Gastrocnemius medialis (tissue), 4 donors: ENCODE data around the gene NBPF3.

Experiments
- POLR2A ChIP-seq, 2 donors: fragments of 450-650 bp; IDR thresholded peaks; one replicate each; pipeline ENCODE4 v1.6.1; 2017; ENCODE audit warnings: antibody characterized with exemption in 2 of 2, mild to moderate bottlenecking in 2 of 2, moderate library complexity in 2 of 2
- TF ChIP-seq, protein P1 (sequence below), 5 experiments: fragments of 450-650 bp in 3 of 5; fragments of 200-600 bp in 2 of 5; sonication (generic) in 2 of 5; IDR thresholded peaks in 4 of 5; conservative IDR thresholded peaks in 1 of 5; 1 replicate in 4 of 5; 2 replicates in 1 of 5; pipeline ENCODE4 v1.5.1; 2016 to 2019; ENCODE audit warnings: antibody characterized with exemption in 5 of 5, mild to moderate bottlenecking in 3 of 5, moderate library complexity in 3 of 5

DNA sequence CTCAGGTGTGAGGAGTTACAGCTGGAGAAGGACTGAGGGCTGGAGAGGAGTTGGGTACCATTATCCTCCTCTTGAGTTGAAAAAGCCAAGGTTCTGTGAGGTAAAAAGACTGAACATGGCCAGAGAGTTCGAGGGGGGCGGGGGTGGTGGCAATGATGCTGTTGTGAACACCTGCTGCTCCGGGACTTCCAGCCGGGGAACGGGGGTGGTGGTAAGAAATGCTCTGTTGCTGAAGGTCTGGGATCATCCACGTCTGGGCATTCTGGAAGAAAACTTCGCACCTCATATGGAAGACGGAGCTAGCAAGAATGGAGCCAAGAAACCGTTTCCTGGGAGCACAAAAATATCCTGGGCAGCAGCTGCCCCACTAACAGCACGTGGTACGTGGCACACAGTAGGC is 49.2 kb downstream of the NBPF3 start:
- TF ChIP-seq POLR2A (IDR thresholded peaks at IDR 0.05), result no peak
- TF ChIP-seq, protein P1, sequence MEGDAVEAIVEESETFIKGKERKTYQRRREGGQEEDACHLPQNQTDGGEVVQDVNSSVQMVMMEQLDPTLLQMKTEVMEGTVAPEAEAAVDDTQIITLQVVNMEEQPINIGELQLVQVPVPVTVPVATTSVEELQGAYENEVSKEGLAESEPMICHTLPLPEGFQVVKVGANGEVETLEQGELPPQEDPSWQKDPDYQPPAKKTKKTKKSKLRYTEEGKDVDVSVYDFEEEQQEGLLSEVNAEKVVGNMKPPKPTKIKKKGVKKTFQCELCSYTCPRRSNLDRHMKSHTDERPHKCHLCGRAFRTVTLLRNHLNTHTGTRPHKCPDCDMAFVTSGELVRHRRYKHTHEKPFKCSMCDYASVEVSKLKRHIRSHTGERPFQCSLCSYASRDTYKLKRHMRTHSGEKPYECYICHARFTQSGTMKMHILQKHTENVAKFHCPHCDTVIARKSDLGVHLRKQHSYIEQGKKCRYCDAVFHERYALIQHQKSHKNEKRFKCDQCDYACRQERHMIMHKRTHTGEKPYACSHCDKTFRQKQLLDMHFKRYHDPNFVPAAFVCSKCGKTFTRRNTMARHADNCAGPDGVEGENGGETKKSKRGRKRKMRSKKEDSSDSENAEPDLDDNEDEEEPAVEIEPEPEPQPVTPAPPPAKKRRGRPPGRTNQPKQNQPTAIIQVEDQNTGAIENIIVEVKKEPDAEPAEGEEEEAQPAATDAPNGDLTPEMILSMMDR (IDR thresholded peaks at IDR 0.05 in 4 of 5, conservative IDR thresholded peaks at IDR 0.05 in 1 of 5), result no peak
